ENCODE measurements around the gene TERT. TPM values are rescaled to one million over a fixed set of nuclear protein-coding genes. Genes with fewer than 3 reads are reported as not detected.

TERT gene
- total and polyA plus RNA-seq, 5 donors from 2014 or later: 0.22 TPM; not detected in 4

- Histone ChIP-seq H3K4me1 (ENCODE audit: control insufficient read depth, insufficient read depth, low read length, poor library complexity, severe bottlenecking) (no peaks in the 10 kb centered on the region), H3K27me3 (ENCODE audit: control insufficient read depth, insufficient read depth, low read length) (no peaks in the 10 kb centered on the region), H3K9me3 (ENCODE audit: control insufficient read depth in 2 of 2, low read length in 2 of 2) (no peaks in the 10 kb centered on the region), H3K36me3 (ENCODE audit: control insufficient read depth, insufficient read depth, low read length) (no peaks in the 10 kb centered on the region), H3K4me3 (ENCODE audit: low read depth, low read length) (no peak overlapping the region), H3K27ac (ENCODE audit: insufficient read depth, low read length, poor library complexity, severe bottlenecking) (no peak overlapping the region)
- DNase-seq (no peak), ATAC-seq (ENCODE audit: low read depth in 2 of 2) (no peak)
- no peak overlapping the region for H3K4me3 Mint-ChIP-seq
- no peak overlapping the region for H3K27ac Mint-ChIP-seq
- peaks cover 0 to 3% (median 0%) of the 10 kb centered on the region in 7 donors for H3K9me3 Mint-ChIP-seq
- no peaks in the 10 kb centered on the region for H3K27me3 Mint-ChIP-seq
- H3K36me3 Mint-ChIP-seq: no peaks in the 10 kb centered on the region
- no peaks in the 10 kb centered on the region for H3K4me1 Mint-ChIP-seq
Measured at GRCh38 chr5:1261643-1262042, 33.2 kb downstream of the TERT start.

- Histone ChIP-seq H3K27me3 (ENCODE audit: control insufficient read depth, insufficient read depth, low read length) (no peaks in the 10 kb centered on the region), H3K9me3 (ENCODE audit: control insufficient read depth in 2 of 2, low read length in 2 of 2) (no peaks in the 10 kb centered on the region), H3K36me3 (ENCODE audit: control insufficient read depth, insufficient read depth, low read length) (no peaks in the 10 kb centered on the region), H3K4me1 (ENCODE audit: control insufficient read depth, insufficient read depth, low read length, poor library complexity, severe bottlenecking) (peaks cover 6% of the 10 kb centered on the region), H3K27ac (ENCODE audit: insufficient read depth, low read length, poor library complexity, severe bottlenecking) (no peak overlapping the region), H3K4me3 (ENCODE audit: low read depth, low read length) (no peak overlapping the region)
- Mint-ChIP-seq H3K4me3 (no peak overlapping the region), H3K27me3 (no peaks in the 10 kb centered on the region), H3K36me3 (no peaks in the 10 kb centered on the region), H3K4me1 (peaks cover 0 to 16% (median 7%) of the 10 kb centered on the region in 4 donors), H3K27ac (no peak overlapping the region), H3K9me3 (peaks cover 0 to 3% (median 0%) of the 10 kb centered on the region in 7 donors)
- no peak for ATAC-seq (ENCODE audit: low read depth in 2 of 2)
- no peak for DNase-seq
Measured at GRCh38 chr5:1259806-1260480, 34.9 kb downstream of the TERT start.

- Mint-ChIP-seq H3K27ac (no peak overlapping the region), H3K9me3 (peaks cover 0 to 3% (median 0%) of the 10 kb centered on the region in 7 donors), H3K27me3 (no peaks in the 10 kb centered on the region), H3K36me3 (no peaks in the 10 kb centered on the region), H3K4me1 (peaks cover 0 to 21% (median 9%) of the 10 kb centered on the region in 4 donors), H3K4me3 (no peak overlapping the region)
- Histone ChIP-seq H3K27me3 (ENCODE audit: control insufficient read depth, insufficient read depth, low read length) (no peaks in the 10 kb centered on the region), H3K4me3 (ENCODE audit: low read depth, low read length) (no peak overlapping the region), H3K9me3 (ENCODE audit: control insufficient read depth in 2 of 2, low read length in 2 of 2) (no peaks in the 10 kb centered on the region), H3K4me1 (ENCODE audit: control insufficient read depth, insufficient read depth, low read length, poor library complexity, severe bottlenecking) (peaks cover 14% of the 10 kb centered on the region), H3K27ac (ENCODE audit: insufficient read depth, low read length, poor library complexity, severe bottlenecking) (no peak overlapping the region), H3K36me3 (ENCODE audit: control insufficient read depth, insufficient read depth, low read length) (no peaks in the 10 kb centered on the region)
- ATAC-seq (ENCODE audit: low read depth in 2 of 2) (no peak), DNase-seq (no peak)
Measured at GRCh38 chr5:1257841-1258240, 37.0 kb downstream of the TERT start.

DNA sequence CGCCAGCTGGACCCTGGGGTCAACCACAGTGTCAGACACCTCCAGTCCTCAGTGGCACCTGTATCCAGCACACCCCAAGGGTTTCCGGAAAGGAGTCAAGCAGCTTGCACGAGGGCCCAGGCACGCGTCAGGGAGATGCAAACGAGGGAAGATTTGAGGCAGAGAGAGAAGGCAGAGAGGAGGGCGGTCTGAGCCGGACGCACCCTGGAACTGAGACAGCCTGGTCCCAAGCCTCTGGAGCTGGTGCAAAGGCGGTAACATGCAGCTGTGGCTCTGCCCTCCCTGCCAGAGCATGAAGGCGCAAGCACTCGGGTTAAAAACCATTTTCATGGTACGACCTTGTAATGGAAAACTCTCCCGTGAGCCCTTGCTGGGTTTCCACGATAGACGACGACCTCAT is 37.5 kb downstream of the TERT start:
- Histone ChIP-seq H3K36me3 (ENCODE audit: control insufficient read depth, insufficient read depth, low read length) (no peaks in the 10 kb centered on the region), H3K4me3 (ENCODE audit: low read depth, low read length) (no peak overlapping the region), H3K4me1 (ENCODE audit: control insufficient read depth, insufficient read depth, low read length, poor library complexity, severe bottlenecking) (peaks cover 14% of the 10 kb centered on the region), H3K9me3 (ENCODE audit: control insufficient read depth in 2 of 2, low read length in 2 of 2) (no peaks in the 10 kb centered on the region), H3K27ac (ENCODE audit: insufficient read depth, low read length, poor library complexity, severe bottlenecking) (no peak overlapping the region), H3K27me3 (ENCODE audit: control insufficient read depth, insufficient read depth, low read length) (no peaks in the 10 kb centered on the region)
- Mint-ChIP-seq H3K4me1 (peaks cover 0 to 21% (median 9%) of the 10 kb centered on the region in 4 donors), H3K4me3 (no peak overlapping the region), H3K27me3 (no peaks in the 10 kb centered on the region), H3K9me3 (peaks cover 0 to 3% (median 0%) of the 10 kb centered on the region in 7 donors), H3K27ac (no peak overlapping the region), H3K36me3 (no peaks in the 10 kb centered on the region)
- DNase-seq (no peak), ATAC-seq (ENCODE audit: low read depth in 2 of 2) (no peak)

DNA sequence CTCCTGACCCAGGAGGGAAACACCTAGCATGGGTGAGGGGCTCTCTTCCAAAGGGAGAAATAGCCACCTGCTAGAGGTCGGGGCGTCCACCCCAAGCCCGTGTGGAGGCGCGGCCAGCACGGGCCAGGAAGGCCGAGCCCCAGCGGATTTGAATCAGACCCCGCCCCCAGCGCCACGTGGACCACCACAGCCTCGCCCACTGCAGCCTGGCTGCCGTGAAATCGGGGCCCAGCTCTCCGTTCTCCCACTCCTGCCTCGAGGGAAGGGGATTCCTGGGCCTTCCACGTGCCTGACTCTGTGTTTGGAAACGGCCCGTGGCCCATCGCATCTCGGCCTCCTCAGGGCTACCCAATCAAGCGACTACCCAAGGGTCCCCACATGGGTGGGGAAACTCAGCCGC is 38.1 kb downstream of the TERT start:
- DNase-seq: no peak
- no peaks in the 10 kb centered on the region for H3K27me3 Mint-ChIP-seq
- Histone ChIP-seq H3K27me3 (ENCODE audit: control insufficient read depth, insufficient read depth, low read length) (no peaks in the 10 kb centered on the region), H3K36me3 (ENCODE audit: control insufficient read depth, insufficient read depth, low read length) (no peaks in the 10 kb centered on the region), H3K4me1 (ENCODE audit: control insufficient read depth, insufficient read depth, low read length, poor library complexity, severe bottlenecking) (peaks cover 14% of the 10 kb centered on the region), H3K9me3 (ENCODE audit: control insufficient read depth in 2 of 2, low read length in 2 of 2) (no peaks in the 10 kb centered on the region), H3K4me3 (ENCODE audit: low read depth, low read length) (no peak overlapping the region), H3K27ac (ENCODE audit: insufficient read depth, low read length, poor library complexity, severe bottlenecking) (no peak overlapping the region)
- no peak for ATAC-seq (ENCODE audit: low read depth in 2 of 2)
- H3K4me1 Mint-ChIP-seq: peaks cover 0 to 24% (median 9%) of the 10 kb centered on the region in 4 donors
- H3K36me3 Mint-ChIP-seq: no peaks in the 10 kb centered on the region
- H3K9me3 Mint-ChIP-seq: peaks cover 0 to 3% (median 0%) of the 10 kb centered on the region in 7 donors
- H3K27ac Mint-ChIP-seq: no peak overlapping the region
- H3K4me3 Mint-ChIP-seq: no peak overlapping the region

GRCh38 chr5:1255081-1255561 is 39.7 kb downstream of the TERT start:
- Histone ChIP-seq H3K4me1 (ENCODE audit: control insufficient read depth, insufficient read depth, low read length, poor library complexity, severe bottlenecking) (peaks cover 14% of the 10 kb centered on the region), H3K27me3 (ENCODE audit: control insufficient read depth, insufficient read depth, low read length) (no peaks in the 10 kb centered on the region), H3K9me3 (ENCODE audit: control insufficient read depth in 2 of 2, low read length in 2 of 2) (no peaks in the 10 kb centered on the region), H3K36me3 (ENCODE audit: control insufficient read depth, insufficient read depth, low read length) (no peaks in the 10 kb centered on the region), H3K4me3 (ENCODE audit: low read depth, low read length) (peak overlapping the region; percentile 43), H3K27ac (ENCODE audit: insufficient read depth, low read length, poor library complexity, severe bottlenecking) (no peak overlapping the region)
- no peaks in the 10 kb centered on the region for H3K36me3 Mint-ChIP-seq
- no peaks in the 10 kb centered on the region for H3K27me3 Mint-ChIP-seq
- peak overlapping the region; percentile 18 to 88 (median 82) for H3K27ac Mint-ChIP-seq
- H3K4me1 Mint-ChIP-seq: peaks cover 0 to 24% (median 9%) of the 10 kb centered on the region in 4 donors
- DNase-seq: peak in 2 of 3 donors; percentile 55 to 72
- H3K9me3 Mint-ChIP-seq: peaks cover 0 to 1% (median 0%) of the 10 kb centered on the region in 7 donors
- peak; percentile 66 to 76 for ATAC-seq (ENCODE audit: low read depth in 2 of 2)
- peak overlapping the region in 3 of 4 donors; percentile 34 to 81 (median 77) for H3K4me3 Mint-ChIP-seq

DNA sequence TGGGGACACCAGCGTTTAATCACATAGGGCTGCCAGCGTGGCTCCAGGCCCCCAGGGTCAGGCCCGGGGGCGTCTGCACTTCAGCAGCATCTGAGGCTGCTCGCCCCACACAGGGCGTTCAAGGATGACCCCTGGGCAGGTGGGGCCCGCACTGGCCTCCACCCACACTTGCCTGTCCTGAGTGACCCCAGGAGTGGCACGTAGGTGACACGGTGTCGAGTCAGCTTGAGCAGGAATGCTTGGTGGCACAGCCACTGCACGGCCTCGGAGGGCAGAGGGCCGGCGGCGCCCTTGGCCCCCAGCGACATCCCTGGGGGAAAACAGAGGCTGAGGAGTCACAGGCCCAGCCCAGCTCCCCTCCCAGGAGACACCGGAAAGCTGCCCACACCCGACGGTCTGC is 40.7 kb downstream of the TERT start:
- Histone ChIP-seq H3K9me3 (ENCODE audit: control insufficient read depth in 2 of 2, low read length in 2 of 2) (no peaks in the 10 kb centered on the region), H3K27ac (ENCODE audit: insufficient read depth, low read length, poor library complexity, severe bottlenecking) (no peak overlapping the region), H3K27me3 (ENCODE audit: control insufficient read depth, insufficient read depth, low read length) (no peaks in the 10 kb centered on the region), H3K4me1 (ENCODE audit: control insufficient read depth, insufficient read depth, low read length, poor library complexity, severe bottlenecking) (peaks cover 14% of the 10 kb centered on the region), H3K36me3 (ENCODE audit: control insufficient read depth, insufficient read depth, low read length) (no peaks in the 10 kb centered on the region), H3K4me3 (ENCODE audit: low read depth, low read length) (no peak overlapping the region)
- no peaks in the 10 kb centered on the region for H3K27me3 Mint-ChIP-seq
- ATAC-seq (ENCODE audit: low read depth in 2 of 2) (peak in 1 of 2 donors; percentile 23), DNase-seq (no peak)
- H3K36me3 Mint-ChIP-seq: no peaks in the 10 kb centered on the region
- H3K4me3 Mint-ChIP-seq: no peak overlapping the region
- H3K27ac Mint-ChIP-seq: peak overlapping the region in 1 of 3 donors; percentile 88
- peaks cover 0 to 1% (median 0%) of the 10 kb centered on the region in 7 donors for H3K9me3 Mint-ChIP-seq
- H3K4me1 Mint-ChIP-seq: peaks cover 0 to 24% (median 9%) of the 10 kb centered on the region in 4 donors

Measured in CD4-positive, CD25-positive, alpha-beta regulatory T cell (primary cell).